ENCODE measurements around the gene PEX16.

PEX16 gene

GRCh38 chr11:45926536-45927331, 9.1 kb upstream of the PEX16 start:
- FAIRE-seq (no peak), DNase-seq (ENCODE audit: insufficient read length, low spot score) (no peak)
- TF ChIP-seq POLR2A (IDR thresholded peaks at IDR 0.05; ENCODE audit: low read depth, low read length) (no peak), TAF1 (IDR thresholded peaks at IDR 0.05; ENCODE audit: low read depth, low read length) (no peak), SPI1 (IDR thresholded peaks at IDR 0.05; ENCODE audit: low read depth, low read length) (no peak), POLR2AphosphoS5 (IDR thresholded peaks at IDR 0.05; ENCODE audit: low read depth, low read length) (no peak), POU2F2 (IDR thresholded peaks at IDR 0.05; ENCODE audit: low read depth, low read length) (no peak), PAX5 (IDR thresholded peaks at IDR 0.05; ENCODE audit: insufficient read depth, low read length, severe bottlenecking) (no peak)

DNA sequence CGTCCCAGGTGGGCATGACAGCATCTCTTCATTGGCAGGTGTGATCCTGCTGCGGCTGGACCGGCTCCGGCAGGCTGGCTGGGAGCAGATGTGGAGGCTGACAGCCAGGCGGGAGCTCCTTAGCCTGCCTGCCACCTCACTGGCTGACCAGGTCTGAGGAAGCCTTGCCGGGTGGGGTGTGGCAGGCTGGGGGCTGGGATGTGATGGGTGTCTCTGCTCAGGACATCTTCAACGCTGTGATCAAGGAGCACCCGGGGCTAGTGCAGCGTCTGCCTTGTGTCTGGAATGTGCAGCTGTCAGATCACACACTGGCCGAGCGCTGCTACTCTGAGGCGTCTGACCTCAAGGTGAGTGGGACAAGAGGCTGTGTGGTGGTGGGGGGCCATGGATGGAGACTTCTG, 8.3 kb upstream of the PEX16 start:
- DNase-seq (ENCODE audit: insufficient read length, low spot score) = no peak
- TF ChIP-seq PAX5 (IDR thresholded peaks at IDR 0.05; ENCODE audit: insufficient read depth, low read length, severe bottlenecking) = no peak
- TF ChIP-seq TAF1 (IDR thresholded peaks at IDR 0.05; ENCODE audit: low read depth, low read length) = no peak
- FAIRE-seq = no peak

GRCh38 chr11:45925550-45925949, 7.9 kb upstream of the PEX16 start:
- FAIRE-seq (no peak), DNase-seq (ENCODE audit: insufficient read length, low spot score) (no peak)
- TF ChIP-seq POLR2A (IDR thresholded peaks at IDR 0.05; ENCODE audit: low read depth, low read length) = no peak
- TF ChIP-seq PAX5 (IDR thresholded peaks at IDR 0.05; ENCODE audit: insufficient read depth, low read length, severe bottlenecking) = no peak
- TF ChIP-seq POU2F2 (IDR thresholded peaks at IDR 0.05; ENCODE audit: low read depth, low read length) = no peak
- TF ChIP-seq POLR2AphosphoS5 (IDR thresholded peaks at IDR 0.05; ENCODE audit: low read depth, low read length) = no peak
- no peak for TF ChIP-seq TAF1 (IDR thresholded peaks at IDR 0.05; ENCODE audit: low read depth, low read length)
- no peak for TF ChIP-seq SPI1 (IDR thresholded peaks at IDR 0.05; ENCODE audit: low read depth, low read length)

GRCh38 chr11:45924927-45925326, 7.2 kb upstream of the PEX16 start:
- FAIRE-seq (no peak), DNase-seq (ENCODE audit: insufficient read length, low spot score) (no peak)
- no peak for TF ChIP-seq POLR2AphosphoS5 (IDR thresholded peaks at IDR 0.05; ENCODE audit: low read depth, low read length)
- TF ChIP-seq SPI1 (IDR thresholded peaks at IDR 0.05; ENCODE audit: low read depth, low read length) = no peak
- no peak for TF ChIP-seq POU2F2 (IDR thresholded peaks at IDR 0.05; ENCODE audit: low read depth, low read length)
- TF ChIP-seq PAX5 (IDR thresholded peaks at IDR 0.05; ENCODE audit: insufficient read depth, low read length, severe bottlenecking) = no peak
- no peak for TF ChIP-seq POLR2A (IDR thresholded peaks at IDR 0.05; ENCODE audit: low read depth, low read length)
- TF ChIP-seq TAF1 (IDR thresholded peaks at IDR 0.05; ENCODE audit: low read depth, low read length) = no peak

DNA sequence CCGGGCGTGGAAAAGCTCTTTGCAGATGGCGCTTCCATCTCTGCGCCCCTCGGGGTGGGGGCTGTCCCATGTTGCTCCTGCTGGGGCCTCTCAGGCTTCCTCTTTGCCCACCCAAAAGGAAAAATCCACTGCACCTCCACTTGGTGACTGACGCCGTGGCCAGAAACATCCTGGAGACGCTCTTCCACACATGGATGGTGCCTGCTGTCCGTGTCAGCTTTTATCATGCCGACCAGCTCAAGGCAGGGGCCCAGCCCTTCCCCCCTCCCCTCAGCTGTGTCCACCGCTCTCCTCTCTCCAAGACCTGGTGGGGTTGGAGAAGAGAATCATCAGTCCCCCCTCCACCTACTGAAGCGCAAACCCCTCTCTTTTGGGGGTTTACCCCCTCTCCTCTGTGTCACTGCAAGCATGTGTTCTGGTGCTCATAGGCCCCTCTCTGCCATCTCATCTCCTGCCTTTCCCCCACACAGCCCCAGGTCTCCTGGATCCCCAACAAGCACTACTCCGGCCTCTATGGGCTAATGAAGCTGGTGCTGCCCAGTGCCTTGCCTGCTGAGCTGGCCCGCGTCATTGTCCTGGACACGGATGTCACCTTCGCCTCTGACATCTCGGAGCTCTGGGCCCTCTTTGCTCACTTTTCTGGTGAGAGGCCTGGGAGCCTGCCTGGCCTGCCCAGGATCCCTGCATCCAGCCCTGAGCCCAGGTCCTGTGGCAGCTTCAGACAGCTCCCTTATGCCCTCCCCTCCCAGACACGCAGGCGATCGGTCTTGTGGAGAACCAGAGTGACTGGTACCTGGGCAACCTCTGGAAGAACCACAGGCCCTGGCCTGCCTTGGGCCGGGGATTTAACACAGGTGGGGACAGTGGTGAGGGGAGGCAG, 6.6 kb upstream of the PEX16 start:
- TF ChIP-seq SPI1 (IDR thresholded peaks at IDR 0.05; ENCODE audit: low read depth, low read length) = no peak
- no peak for TF ChIP-seq POLR2A (IDR thresholded peaks at IDR 0.05; ENCODE audit: low read depth, low read length)
- TF ChIP-seq TAF1 (IDR thresholded peaks at IDR 0.05; ENCODE audit: low read depth, low read length) = no peak
- no peak for TF ChIP-seq POLR2AphosphoS5 (IDR thresholded peaks at IDR 0.05; ENCODE audit: low read depth, low read length)
- no peak for TF ChIP-seq POU2F2 (IDR thresholded peaks at IDR 0.05; ENCODE audit: low read depth, low read length)
- TF ChIP-seq PAX5 (IDR thresholded peaks at IDR 0.05; ENCODE audit: insufficient read depth, low read length, severe bottlenecking) = no peak
- FAIRE-seq = no peak
- no peak for DNase-seq (ENCODE audit: insufficient read length, low spot score)

DNA sequence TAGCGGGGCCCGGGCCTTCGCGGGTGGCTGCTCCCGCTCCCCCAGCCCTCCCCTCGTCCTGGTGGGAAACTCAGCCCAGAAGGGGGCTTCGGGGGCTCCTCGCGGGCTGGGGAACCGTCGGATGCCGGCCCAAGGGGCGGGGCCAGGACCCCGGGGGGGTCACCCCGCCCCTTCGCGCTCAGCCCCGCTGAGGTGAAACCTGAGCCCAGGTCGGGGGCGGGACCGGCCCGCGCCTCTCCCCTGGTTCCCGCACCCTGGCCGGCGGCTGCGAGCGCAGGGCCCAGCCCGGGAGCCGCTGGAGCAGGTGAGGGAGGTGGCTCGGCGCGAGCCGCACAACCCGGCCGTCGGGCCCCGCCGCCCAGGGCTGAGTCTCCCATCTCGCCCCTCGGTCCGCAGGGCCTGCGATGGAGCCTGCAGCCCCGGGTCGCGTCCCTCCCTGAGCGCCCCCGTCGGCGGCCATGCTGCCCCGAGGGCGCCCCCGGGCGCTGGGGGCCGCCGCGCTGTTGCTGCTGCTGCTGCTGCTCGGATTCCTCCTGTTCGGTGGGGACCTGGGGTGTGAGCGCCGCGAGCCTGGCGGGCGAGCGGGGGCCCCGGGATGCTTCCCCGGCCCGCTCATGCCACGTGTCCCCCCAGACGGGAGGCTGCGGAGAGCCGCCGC, 4.9 kb upstream of the PEX16 start, which contains the start of gene LARGE2:
LARGE2 (plus strand) TSS at position 232 of the 658 bp plus-strand sequence; CDS start at position 459, 227 bp downstream.
- DNase-seq (ENCODE audit: insufficient read length, low spot score) (peak; percentile 27), FAIRE-seq (no peak)
- no peak for TF ChIP-seq POU2F2 (IDR thresholded peaks at IDR 0.05; ENCODE audit: low read depth, low read length)
- TF ChIP-seq PAX5 (IDR thresholded peaks at IDR 0.05; ENCODE audit: insufficient read depth, low read length, severe bottlenecking) = no peak
- no peak for TF ChIP-seq SPI1 (IDR thresholded peaks at IDR 0.05; ENCODE audit: low read depth, low read length)

GRCh38 chr11:45921561-45922424, 4.1 kb upstream of the PEX16 start:
- DNase-seq (ENCODE audit: insufficient read length, low spot score) (peak; percentile 13), FAIRE-seq (no peak)
- TF ChIP-seq PAX5 (IDR thresholded peaks at IDR 0.05; ENCODE audit: insufficient read depth, low read length, severe bottlenecking) (no peak), SPI1 (IDR thresholded peaks at IDR 0.05; ENCODE audit: low read depth, low read length) (no peak), POLR2AphosphoS5 (IDR thresholded peaks at IDR 0.05; ENCODE audit: low read depth, low read length) (no peak), TAF1 (IDR thresholded peaks at IDR 0.05; ENCODE audit: low read depth, low read length) (no peak)

DNA sequence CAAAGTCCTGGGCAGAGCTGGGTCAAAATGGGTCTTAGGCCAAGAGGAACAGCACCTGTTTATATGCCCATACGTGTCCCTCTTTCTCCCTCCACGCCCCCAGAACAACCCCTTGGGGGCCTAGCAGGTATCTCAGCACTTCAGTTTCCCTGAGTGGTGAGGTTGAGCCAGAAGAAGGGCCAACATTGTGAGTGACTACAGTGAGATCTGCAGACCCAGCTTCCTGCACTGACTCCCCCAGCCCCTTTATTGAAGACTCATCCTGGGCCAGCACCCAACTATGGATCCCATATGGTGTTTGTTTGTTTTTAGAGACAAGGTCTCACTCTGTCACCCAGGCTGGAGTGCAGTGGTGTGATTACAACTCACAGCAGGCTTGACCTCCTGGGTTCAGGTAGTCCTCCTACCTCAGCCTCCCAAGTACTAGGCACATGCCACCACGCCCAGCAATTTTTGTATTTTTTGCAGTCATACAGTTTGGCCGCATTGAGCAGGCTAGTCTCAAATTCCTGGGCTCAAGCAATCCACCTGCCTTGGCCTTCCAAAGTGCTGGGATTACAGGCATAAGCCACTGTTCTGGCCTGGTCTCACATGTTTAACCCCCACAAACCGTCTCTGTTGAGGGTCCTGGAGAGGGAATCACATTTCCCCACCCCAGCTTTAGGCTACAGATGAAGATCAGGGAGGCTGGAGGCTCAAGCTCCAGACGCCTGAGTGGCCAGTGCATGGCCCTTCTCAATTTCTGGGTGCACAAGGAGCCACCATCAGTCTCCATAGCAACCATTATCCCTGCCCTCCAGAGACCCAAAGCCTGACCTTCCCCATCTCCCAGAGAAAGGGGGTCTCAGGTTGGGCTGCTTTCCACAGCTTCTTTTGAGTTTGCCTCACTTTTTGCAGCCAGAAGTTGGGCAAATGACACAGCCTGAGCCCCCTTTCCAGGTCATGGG, 3.1 kb upstream of the PEX16 start:
- DNase-seq (ENCODE audit: insufficient read length, low spot score) (no peak), FAIRE-seq (no peak)
- TF ChIP-seq POLR2A (IDR thresholded peaks at IDR 0.05; ENCODE audit: low read depth, low read length) (no peak), POLR2AphosphoS5 (IDR thresholded peaks at IDR 0.05; ENCODE audit: low read depth, low read length) (no peak), SPI1 (IDR thresholded peaks at IDR 0.05; ENCODE audit: low read depth, low read length) (no peak), TAF1 (IDR thresholded peaks at IDR 0.05; ENCODE audit: low read depth, low read length) (no peak), PAX5 (IDR thresholded peaks at IDR 0.05; ENCODE audit: insufficient read depth, low read length, severe bottlenecking) (no peak), POU2F2 (IDR thresholded peaks at IDR 0.05; ENCODE audit: low read depth, low read length) (no peak)
